Keratinocyte (primary cell): Measurements from ENCODE around the gene SERPINH1. TPM values are rescaled to one million over a fixed set of nuclear protein-coding genes. Genes with fewer than 3 reads are reported as not detected.

Experiments used
- DNase-seq: peaks from one replicate; pipeline ENCODE4 v3.0.0-alpha.2; 2011; ENCODE audit warnings: low read depth, missing footprints, low spot score
- FAIRE-seq: peaks from 2 replicates; lab custom pipeline; 2011; peaks lifted over from hg19 to GRCh38; lab: Jason Lieb, UNC
- H2AFZ ChIP-seq: 2 replicates; pipeline ENCODE4 v1.6.0; 2012; ENCODE audit warnings: low read length, control low read depth, inconsistent platforms; ENCODE audit not compliant: control insufficient read depth
- H3K27ac ChIP-seq: 2 replicates; pipeline ENCODE4 v1.5.1; 2011; ENCODE audit warnings: low read length; ENCODE audit not compliant: control insufficient read depth, insufficient read depth
- H3K27me3 ChIP-seq: 3 replicates; pipeline ENCODE4 v1.6.0; 2011; ENCODE audit warnings: low read length; ENCODE audit not compliant: control insufficient read depth, insufficient read depth; ENCODE audit errors: extremely low read depth
- H3K36me3 ChIP-seq, 2 experiments: 2 replicates in 1 of 2; 3 replicates in 1 of 2; pipeline ENCODE4 v1.5.1; 2011; ENCODE audit warnings: low read length in 2 of 2, mild to moderate bottlenecking in 1 of 2; ENCODE audit not compliant: control insufficient read depth in 2 of 2, insufficient read depth in 2 of 2; ENCODE audit errors: extremely low read depth in 1 of 2
- H3K4me1 ChIP-seq: 3 replicates; pipeline ENCODE4 v1.5.1; 2011; ENCODE audit warnings: low read length; ENCODE audit not compliant: control insufficient read depth, insufficient read depth; ENCODE audit errors: extremely low read depth
- H3K4me2 ChIP-seq: 3 replicates; pipeline ENCODE4 v1.6.0; 2011; ENCODE audit warnings: low read depth, low read length; ENCODE audit not compliant: control insufficient read depth, insufficient read depth; ENCODE audit errors: extremely low read depth
- H3K4me3 ChIP-seq, 3 experiments: fragments of 200-600 bp in 1 of 3; sonication (generic) in 1 of 3; 2 replicates in 2 of 3; 3 replicates in 1 of 3; pipeline ENCODE4 v1.5.1; 2011 to 2016; ENCODE audit warnings: low read length in 3 of 3, mild to moderate bottlenecking in 3 of 3, control low read depth in 2 of 3, inconsistent platforms in 1 of 3, low read depth in 1 of 3, mixed read lengths in 1 of 3, mixed run types in 1 of 3, moderate library complexity in 1 of 3; ENCODE audit not compliant: control insufficient read depth in 2 of 3, insufficient read depth in 2 of 3; ENCODE audit errors: extremely low read depth in 1 of 3
- H3K79me2 ChIP-seq: 2 replicates; pipeline ENCODE4 v1.6.0; 2012; ENCODE audit warnings: low read length; ENCODE audit not compliant: control insufficient read depth, insufficient read depth
- H3K9ac ChIP-seq: 3 replicates; pipeline ENCODE4 v1.6.0; 2011; ENCODE audit warnings: low read length; ENCODE audit not compliant: control insufficient read depth, insufficient read depth; ENCODE audit errors: extremely low read depth
- H3K9me1 ChIP-seq: 3 replicates; pipeline ENCODE4 v1.6.0; 2011; ENCODE audit warnings: low read length; ENCODE audit not compliant: control insufficient read depth, insufficient read depth; ENCODE audit errors: extremely low read depth
- H3K9me3 ChIP-seq: 2 replicates; pipeline ENCODE4 v1.5.1; 2012; ENCODE audit warnings: low read depth, low read length; ENCODE audit not compliant: control insufficient read depth
- H4K20me1 ChIP-seq: 3 replicates; pipeline ENCODE4 v1.6.0; 2011; ENCODE audit warnings: low read length; ENCODE audit not compliant: control insufficient read depth, insufficient read depth; ENCODE audit errors: extremely low read depth
- EZH2 ChIP-seq: IDR thresholded peaks from one replicate; pipeline ENCODE4 v1.6.1; 2012; ENCODE audit warnings: inconsistent platforms, mild to moderate bottlenecking, low read length, moderate library complexity
- dilution Hi-C: fragments of 300-500 bp; cut with MboI; formaldehyde crosslinking; loops from one replicate; pipeline ENCODE4 v1.7.0; 2020; ENCODE audit warnings: low sequenced_read_pairs; ENCODE audit not compliant: extremely low pct_ligation_motif_present
- polyA plus RNA-seq, 5 experiments: library from polyadenylated mRNA; depleted of rRNA in 3 of 5; stranded (reverse) in 3 of 5; stranded (forward) in 1 of 5; unstranded in 1 of 5; fragments of >200 nt; gene quantifications; 1 replicate in 1 of 5; 2 replicates in 3 of 5; 3 replicates in 1 of 5; pipeline versions ENCODE4 v1.2.1 to v1.2.3, GENCODE V29; 2011 to 2012; ENCODE audit warnings: missing spikeins in 2 of 5, low read depth in 1 of 5, low replicate concordance in 1 of 5
- TF ChIP-seq, protein P1 (sequence below), 3 experiments: IDR thresholded peaks in 1 of 3; conservative IDR thresholded peaks in 1 of 3; optimal IDR thresholded peaks in 1 of 3; 2 replicates in 2 of 3; 3 replicates in 1 of 3; pipeline versions ENCODE3 to v1.5.1; 2011; ENCODE audit warnings: low read length in 3 of 3, mild to moderate bottlenecking in 3 of 3, moderate library complexity in 2 of 3, control low read depth in 1 of 3, inconsistent platforms in 1 of 3; ENCODE audit not compliant: insufficient read depth in 2 of 3; ENCODE audit errors: extremely low read depth in 1 of 3

Gene SERPINH1
- polyA plus RNA-seq, 1 donor (not counting 4 experiments of a cell fraction or from before 2014, with no cell fraction given), result 136 TPM

DNA sequence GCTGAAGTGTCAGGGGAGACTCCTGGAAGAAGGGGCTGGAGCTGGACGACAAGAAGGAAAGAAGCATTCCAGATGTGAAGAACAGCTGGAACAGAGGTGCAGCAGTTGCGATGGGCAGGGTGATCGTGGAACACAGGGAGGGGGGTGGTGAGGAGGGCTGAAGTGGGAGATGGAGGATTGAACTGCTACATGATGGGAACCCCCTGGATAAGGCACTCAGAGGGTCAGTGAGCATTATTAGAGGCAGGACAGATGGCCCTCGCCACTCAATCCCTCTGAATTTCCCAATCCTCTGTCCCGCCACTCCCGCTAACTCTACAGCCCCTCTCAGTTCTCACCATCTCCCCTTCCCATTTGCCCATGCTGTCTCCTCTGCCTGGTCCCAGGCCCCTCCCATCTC lies 14.0 kb downstream of the SERPINH1 start:
- DNase-seq (no peak), FAIRE-seq (no peak)
- no peaks in the 10 kb centered on the region for H3K9me1 ChIP-seq
- H3K27ac ChIP-seq, result no peak overlapping the region
- peaks cover 20 to 25% of the 10 kb centered on the region in 2 experiments for H3K36me3 ChIP-seq
- H3K9me3 ChIP-seq, result no peaks in the 10 kb centered on the region
- H4K20me1 ChIP-seq, result no peaks in the 10 kb centered on the region
- TF ChIP-seq EZH2, result no peak
- TF ChIP-seq, protein P1, sequence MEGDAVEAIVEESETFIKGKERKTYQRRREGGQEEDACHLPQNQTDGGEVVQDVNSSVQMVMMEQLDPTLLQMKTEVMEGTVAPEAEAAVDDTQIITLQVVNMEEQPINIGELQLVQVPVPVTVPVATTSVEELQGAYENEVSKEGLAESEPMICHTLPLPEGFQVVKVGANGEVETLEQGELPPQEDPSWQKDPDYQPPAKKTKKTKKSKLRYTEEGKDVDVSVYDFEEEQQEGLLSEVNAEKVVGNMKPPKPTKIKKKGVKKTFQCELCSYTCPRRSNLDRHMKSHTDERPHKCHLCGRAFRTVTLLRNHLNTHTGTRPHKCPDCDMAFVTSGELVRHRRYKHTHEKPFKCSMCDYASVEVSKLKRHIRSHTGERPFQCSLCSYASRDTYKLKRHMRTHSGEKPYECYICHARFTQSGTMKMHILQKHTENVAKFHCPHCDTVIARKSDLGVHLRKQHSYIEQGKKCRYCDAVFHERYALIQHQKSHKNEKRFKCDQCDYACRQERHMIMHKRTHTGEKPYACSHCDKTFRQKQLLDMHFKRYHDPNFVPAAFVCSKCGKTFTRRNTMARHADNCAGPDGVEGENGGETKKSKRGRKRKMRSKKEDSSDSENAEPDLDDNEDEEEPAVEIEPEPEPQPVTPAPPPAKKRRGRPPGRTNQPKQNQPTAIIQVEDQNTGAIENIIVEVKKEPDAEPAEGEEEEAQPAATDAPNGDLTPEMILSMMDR (optimal IDR thresholded peaks at IDR 0.05 in 1 of 3, IDR thresholded peaks at IDR 0.05 in 1 of 3, conservative IDR thresholded peaks at IDR 0.05 in 1 of 3; ENCODE audit: extremely low read depth in 1 of 3, insufficient read depth in 2 of 3, low read length in 3 of 3), result no peak
- H3K79me2 ChIP-seq, result no peaks in the 10 kb centered on the region
- no peak overlapping the region for H2AFZ ChIP-seq
- dilution Hi-C loops, result no loop called here
- no peak overlapping the region for H3K4me3 ChIP-seq
- no peaks in the 10 kb centered on the region for H3K27me3 ChIP-seq
- no peak overlapping the region for H3K9ac ChIP-seq
- H3K4me2 ChIP-seq, result no peak overlapping the region
- H3K4me1 ChIP-seq, result peaks cover 2% of the 10 kb centered on the region

DNA sequence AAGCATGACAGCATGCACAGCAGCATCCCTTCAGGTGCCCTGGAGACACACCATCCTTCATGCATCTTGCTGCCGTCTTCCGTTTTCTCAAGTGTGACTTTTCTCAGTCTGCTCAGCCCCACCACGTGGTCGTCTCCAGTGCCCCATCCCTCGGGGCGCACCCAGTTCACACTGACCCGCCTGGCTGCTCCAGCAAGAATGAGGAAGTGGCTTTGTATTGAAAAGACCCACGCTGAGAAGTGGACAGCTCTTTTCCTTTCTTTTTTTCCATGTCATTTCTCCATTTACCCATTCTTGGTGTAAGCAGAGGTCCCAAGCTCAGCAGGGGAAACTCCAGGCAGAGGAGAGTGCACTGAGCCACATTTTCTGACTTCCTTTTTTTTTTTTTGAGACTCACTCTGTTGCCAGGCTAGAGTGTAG lies 14.5 kb downstream of the SERPINH1 start:
- H3K9me3 ChIP-seq, result no peaks in the 10 kb centered on the region
- peaks cover 2% of the 10 kb centered on the region for H3K4me1 ChIP-seq
- DNase-seq (no peak), FAIRE-seq (no peak)
- no peak overlapping the region for H3K9ac ChIP-seq
- H3K36me3 ChIP-seq, result peaks cover 15 to 21% of the 10 kb centered on the region in 2 experiments
- H3K9me1 ChIP-seq, result no peaks in the 10 kb centered on the region
- no peak overlapping the region for H2AFZ ChIP-seq
- dilution Hi-C loops, result no loop called here
- H3K27me3 ChIP-seq, result no peaks in the 10 kb centered on the region
- no peak overlapping the region for H3K4me2 ChIP-seq
- no peak overlapping the region for H3K4me3 ChIP-seq
- TF ChIP-seq EZH2, result no peak
- TF ChIP-seq, protein P1 (optimal IDR thresholded peaks at IDR 0.05 in 1 of 3, IDR thresholded peaks at IDR 0.05 in 1 of 3, conservative IDR thresholded peaks at IDR 0.05 in 1 of 3; ENCODE audit: extremely low read depth in 1 of 3, insufficient read depth in 2 of 3, low read length in 3 of 3), result no peak
- no peaks in the 10 kb centered on the region for H3K79me2 ChIP-seq
- no peak overlapping the region for H3K27ac ChIP-seq
- no peaks in the 10 kb centered on the region for H4K20me1 ChIP-seq
